K562 (cell line): ENCODE results near the gene MACROD2.

Experiments
- CTCF ChIP-seq, 3 experiments: IDR thresholded peaks in 2 of 3; conservative IDR thresholded peaks in 1 of 3; 2 replicates each; pipeline ENCODE4 v1.5.1; 2011 to 2012; ENCODE audit warnings: low read length in 3 of 3, mild to moderate bottlenecking in 3 of 3, control low read depth in 2 of 3, improper control_type of control experiment in 1 of 3, inconsistent platforms in 1 of 3, low read depth in 1 of 3, mixed read lengths in 1 of 3, moderate library complexity in 1 of 3; ENCODE audit not compliant: insufficient read depth in 2 of 3
- POU5F1 ChIP-seq: fragments of 150-350 bp; IDR thresholded peaks from 2 replicates; pipeline ENCODE4 v1.6.1; 2014; ENCODE audit warnings: borderline replicate concordance, low read length, low read depth, mild to moderate bottlenecking; ENCODE audit not compliant: partially characterized antibody
- REST ChIP-seq, 2 experiments: fragments of 450-650 bp; formaldehyde crosslinking in 1 of 2; IDR thresholded peaks; 2 replicates each; pipeline versions ENCODE4 v1.4.0 to v1.6.1; 2014 to 2020; ENCODE audit warnings: mild to moderate bottlenecking in 2 of 2, borderline replicate concordance in 1 of 2, low read depth in 1 of 2
- TF ChIP-seq, protein P1 (sequence below), 2 experiments: fragments of 150-350 bp in 1 of 2; IDR thresholded peaks; 2 replicates each; pipeline ENCODE4 v1.6.1; 2012 to 2016; ENCODE audit warnings: low read depth in 2 of 2, low read length in 2 of 2, mild to moderate bottlenecking in 1 of 2, moderate library complexity in 1 of 2

GRCh38 chr20:14979453-14979986 lies 984.2 kb downstream of the MACROD2 start:
- TF ChIP-seq CTCF (IDR thresholded peaks at IDR 0.05 in 2 of 3, conservative IDR thresholded peaks at IDR 0.05 in 1 of 3; ENCODE audit: insufficient read depth in 2 of 3, low read depth in 1 of 3, low read length in 3 of 3) (no peak), REST (IDR thresholded peaks at IDR 0.05; ENCODE audit: borderline replicate concordance) (no peak), REST (CRISPR knock-in tag; IDR thresholded peaks at IDR 0.05; ENCODE audit: low read depth) (no peak), POU5F1 (no peak)
- TF ChIP-seq, protein P1, sequence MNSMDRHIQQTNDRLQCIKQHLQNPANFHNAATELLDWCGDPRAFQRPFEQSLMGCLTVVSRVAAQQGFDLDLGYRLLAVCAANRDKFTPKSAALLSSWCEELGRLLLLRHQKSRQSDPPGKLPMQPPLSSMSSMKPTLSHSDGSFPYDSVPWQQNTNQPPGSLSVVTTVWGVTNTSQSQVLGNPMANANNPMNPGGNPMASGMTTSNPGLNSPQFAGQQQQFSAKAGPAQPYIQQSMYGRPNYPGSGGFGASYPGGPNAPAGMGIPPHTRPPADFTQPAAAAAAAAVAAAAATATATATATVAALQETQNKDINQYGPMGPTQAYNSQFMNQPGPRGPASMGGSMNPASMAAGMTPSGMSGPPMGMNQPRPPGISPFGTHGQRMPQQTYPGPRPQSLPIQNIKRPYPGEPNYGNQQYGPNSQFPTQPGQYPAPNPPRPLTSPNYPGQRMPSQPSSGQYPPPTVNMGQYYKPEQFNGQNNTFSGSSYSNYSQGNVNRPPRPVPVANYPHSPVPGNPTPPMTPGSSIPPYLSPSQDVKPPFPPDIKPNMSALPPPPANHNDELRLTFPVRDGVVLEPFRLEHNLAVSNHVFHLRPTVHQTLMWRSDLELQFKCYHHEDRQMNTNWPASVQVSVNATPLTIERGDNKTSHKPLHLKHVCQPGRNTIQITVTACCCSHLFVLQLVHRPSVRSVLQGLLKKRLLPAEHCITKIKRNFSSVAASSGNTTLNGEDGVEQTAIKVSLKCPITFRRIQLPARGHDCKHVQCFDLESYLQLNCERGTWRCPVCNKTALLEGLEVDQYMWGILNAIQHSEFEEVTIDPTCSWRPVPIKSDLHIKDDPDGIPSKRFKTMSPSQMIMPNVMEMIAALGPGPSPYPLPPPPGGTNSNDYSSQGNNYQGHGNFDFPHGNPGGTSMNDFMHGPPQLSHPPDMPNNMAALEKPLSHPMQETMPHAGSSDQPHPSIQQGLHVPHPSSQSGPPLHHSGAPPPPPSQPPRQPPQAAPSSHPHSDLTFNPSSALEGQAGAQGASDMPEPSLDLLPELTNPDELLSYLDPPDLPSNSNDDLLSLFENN (IDR thresholded peaks at IDR 0.05; ENCODE audit: low read depth in 2 of 2, low read length in 2 of 2): no peak
